NT2/D1 (cell line): ENCODE data around the gene HEATR1.

Experiments used
- DNase-seq: peaks from one replicate; pipeline ENCODE4 v3.0.0-alpha.2; 2011; ENCODE audit warnings: low read depth, low spot score
- H3K27me3 ChIP-seq: 2 replicates; pipeline ENCODE4 v1.6.0; 2011; ENCODE audit warnings: mild to moderate bottlenecking; ENCODE audit not compliant: insufficient read length, insufficient read depth
- H3K36me3 ChIP-seq: 2 replicates; pipeline ENCODE4 v1.6.1; 2011; ENCODE audit warnings: mild to moderate bottlenecking, low read length, mixed read lengths; ENCODE audit not compliant: insufficient read depth, insufficient read length
- H3K4me1 ChIP-seq: 2 replicates; pipeline ENCODE4 v1.5.1; 2011; ENCODE audit not compliant: insufficient read depth, insufficient read length
- H3K4me3 ChIP-seq: 2 replicates; pipeline ENCODE4 v1.5.1; 2011; ENCODE audit warnings: low read depth; ENCODE audit not compliant: insufficient read length
- H3K9ac ChIP-seq: 2 replicates; pipeline ENCODE4 v1.6.0; 2011; ENCODE audit warnings: low read depth; ENCODE audit not compliant: insufficient read length
- H3K9me3 ChIP-seq: 2 replicates; pipeline ENCODE4 v1.5.1; 2011; ENCODE audit warnings: mild to moderate bottlenecking, low read length; ENCODE audit not compliant: insufficient read depth
- SUZ12 ChIP-seq: IDR thresholded peaks from 2 replicates; pipeline ENCODE4 v1.6.1; 2011; ENCODE audit not compliant: insufficient read length, insufficient read depth; ENCODE audit errors: extremely low read depth
- YY1 ChIP-seq: IDR thresholded peaks from 2 replicates; pipeline ENCODE4 v1.6.1; 2011; ENCODE audit not compliant: insufficient read length, insufficient read depth
- ZNF274 ChIP-seq: IDR thresholded peaks from 2 replicates; pipeline ENCODE4 v1.6.1; 2011; ENCODE audit warnings: mild to moderate bottlenecking, low read depth, low read length

The HEATR1 gene

DNA sequence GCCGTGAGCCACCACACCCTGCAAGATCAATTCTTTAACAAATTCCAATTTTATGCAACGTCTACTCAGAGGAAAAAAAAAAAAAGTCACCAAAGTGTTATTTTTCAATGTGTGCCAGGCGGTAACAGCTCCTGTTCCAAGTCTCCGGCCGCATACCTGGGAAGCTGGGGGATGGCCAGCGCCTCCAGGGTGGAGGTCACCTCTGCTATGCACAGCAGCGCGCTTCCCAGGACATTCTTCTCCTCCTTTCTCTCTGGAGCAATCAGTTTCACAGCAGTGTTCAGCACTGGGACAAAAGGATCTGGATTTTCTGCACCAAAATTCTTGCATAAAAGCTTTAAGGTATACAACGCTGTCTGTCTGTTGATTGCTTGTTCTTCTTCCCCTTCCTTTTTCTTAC lies 46.2 kb downstream of the HEATR1 start:
- Histone ChIP-seq H3K36me3 (peaks cover 91% of the 10 kb centered on the region), H3K4me3 (no peak overlapping the region), H3K9me3 (no peaks in the 10 kb centered on the region), H3K27me3 (no peaks in the 10 kb centered on the region), H3K4me1 (no peaks in the 10 kb centered on the region), H3K9ac (no peak overlapping the region)
- DNase-seq: no peak
- TF ChIP-seq ZNF274: no peak
- TF ChIP-seq YY1: no peak
- no peak for TF ChIP-seq SUZ12

- no peaks in the 10 kb centered on the region for H3K4me1 ChIP-seq
- peaks cover 97% of the 10 kb centered on the region for H3K36me3 ChIP-seq
- no peak for TF ChIP-seq ZNF274
- no peak for DNase-seq
- H3K4me3 ChIP-seq: no peak overlapping the region
- no peaks in the 10 kb centered on the region for H3K27me3 ChIP-seq
- no peak overlapping the region for H3K9ac ChIP-seq
- H3K9me3 ChIP-seq: no peaks in the 10 kb centered on the region
Measured at GRCh38 chr1:236556606-236557005, 47.7 kb downstream of the HEATR1 start.

GRCh38 chr1:236553370-236553769 lies 50.9 kb downstream of the HEATR1 start:
- no peak for TF ChIP-seq YY1
- no peak for TF ChIP-seq SUZ12
- no peak for TF ChIP-seq ZNF274
- peaks cover 99% of the 10 kb centered on the region for H3K36me3 ChIP-seq
- H3K4me1 ChIP-seq: no peaks in the 10 kb centered on the region
- H3K4me3 ChIP-seq: no peak overlapping the region
- H3K27me3 ChIP-seq: no peaks in the 10 kb centered on the region
- DNase-seq: no peak
- no peaks in the 10 kb centered on the region for H3K9me3 ChIP-seq
- no peak overlapping the region for H3K9ac ChIP-seq

- TF ChIP-seq ZNF274: no peak
- TF ChIP-seq SUZ12: no peak
- TF ChIP-seq YY1: no peak
- no peak for DNase-seq
- Histone ChIP-seq H3K27me3 (no peaks in the 10 kb centered on the region), H3K9ac (no peak overlapping the region), H3K4me3 (no peak overlapping the region), H3K9me3 (no peaks in the 10 kb centered on the region), H3K36me3 (peaks cover 99% of the 10 kb centered on the region), H3K4me1 (no peaks in the 10 kb centered on the region)
Measured at GRCh38 chr1:236552901-236553300, 51.4 kb downstream of the HEATR1 start.

DNA sequence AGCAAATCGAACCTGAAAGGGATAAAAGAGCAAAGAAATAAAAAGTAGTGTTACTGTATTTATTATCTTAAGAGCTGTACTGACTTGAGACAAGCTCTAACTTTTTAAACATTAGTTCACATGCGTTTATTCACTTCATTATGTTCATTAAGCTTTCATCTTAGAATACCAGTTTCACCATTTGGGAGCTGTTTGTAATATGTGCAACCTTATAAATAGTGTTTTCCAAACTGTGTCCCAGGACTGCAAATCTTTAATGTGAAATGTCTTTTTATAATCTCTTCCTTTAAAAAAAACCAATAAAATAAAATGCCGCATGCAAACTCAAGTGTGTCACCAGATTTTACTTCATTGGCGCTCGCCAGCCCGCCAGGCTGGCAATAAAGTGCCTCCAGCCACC lies 52.2 kb downstream of the HEATR1 start:
- no peak overlapping the region for H3K9ac ChIP-seq
- no peaks in the 10 kb centered on the region for H3K27me3 ChIP-seq
- H3K36me3 ChIP-seq: peaks cover 99% of the 10 kb centered on the region
- TF ChIP-seq SUZ12 (no peak), YY1 (no peak), ZNF274 (no peak)
- no peaks in the 10 kb centered on the region for H3K9me3 ChIP-seq
- H3K4me1 ChIP-seq: no peaks in the 10 kb centered on the region
- DNase-seq: no peak
- H3K4me3 ChIP-seq: no peak overlapping the region

- Histone ChIP-seq H3K9me3 (no peaks in the 10 kb centered on the region), H3K27me3 (no peaks in the 10 kb centered on the region), H3K4me1 (no peaks in the 10 kb centered on the region), H3K9ac (no peak overlapping the region), H3K4me3 (no peak overlapping the region), H3K36me3 (peaks cover 99% of the 10 kb centered on the region)
- DNase-seq: no peak
- TF ChIP-seq ZNF274: no peak
- no peak for TF ChIP-seq YY1
- no peak for TF ChIP-seq SUZ12
Measured at GRCh38 chr1:236550961-236551851, 53.1 kb downstream of the HEATR1 start.

DNA sequence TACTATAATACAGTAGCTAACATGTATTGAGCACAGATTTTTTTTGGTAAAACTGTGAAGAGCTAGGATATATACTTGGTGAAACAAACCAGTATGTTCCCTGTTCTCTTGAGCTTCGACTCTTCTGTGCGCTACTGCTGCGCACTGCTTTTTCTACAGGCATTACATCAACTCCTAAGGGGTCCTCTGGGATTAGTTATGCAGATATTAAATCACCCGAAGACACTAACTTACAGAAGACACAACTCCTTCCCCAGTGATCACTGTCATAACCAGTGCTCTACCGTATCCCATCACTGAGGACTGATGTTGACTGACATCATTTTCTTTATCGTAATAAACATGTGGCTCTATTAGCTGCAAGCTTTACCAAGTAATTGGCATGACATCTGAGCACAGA lies 55.9 kb downstream of the HEATR1 start:
- Histone ChIP-seq H3K9ac (no peak overlapping the region), H3K36me3 (peaks cover 96% of the 10 kb centered on the region)

GRCh38 chr1:236545621-236546169 lies 58.6 kb downstream of the HEATR1 start:
- Histone ChIP-seq H3K36me3 (peaks cover 91% of the 10 kb centered on the region), H3K4me1 (no peaks in the 10 kb centered on the region), H3K9ac (no peak overlapping the region), H3K4me3 (no peak overlapping the region), H3K27me3 (no peaks in the 10 kb centered on the region), H3K9me3 (no peaks in the 10 kb centered on the region)
- TF ChIP-seq ZNF274 (no peak), SUZ12 (no peak), YY1 (no peak)
- no peak for DNase-seq

More for the DNA sequence above, 55.9 kb downstream of the HEATR1 start:
- Histone ChIP-seq H3K4me3 (no peak overlapping the region), H3K4me1 (no peaks in the 10 kb centered on the region), H3K9me3 (no peaks in the 10 kb centered on the region), H3K27me3 (no peaks in the 10 kb centered on the region)
- TF ChIP-seq ZNF274 (no peak), SUZ12 (no peak), YY1 (no peak)
- no peak for DNase-seq
